Activated T-helper 1 cell treated with anti-CD3 and anti-CD28 coated beads, Interleukin-2, amount 50 U/mL, for 16 hours (primary cell): ENCODE measurements around the gene DAPK1.
"Not testable (repeated sequence)": the region's sequence is repeated elsewhere in the genome, so short reads cannot be mapped to it uniquely, and the experiment has no call there.

ENCODE experiments used
- DNase-seq, 2 donors: peaks; one replicate each; pipeline ENCODE4 v3.0.0-alpha.2; 2020; ENCODE audit warnings: low read depth in 1 of 2, low spot score in 1 of 2

The DAPK1 gene

GRCh38 chr9:87733273-87734052 is 235.8 kb downstream of the DAPK1 start:
- DNase-seq: no peak

GRCh38 chr9:87734106-87734505 is 236.4 kb downstream of the DAPK1 start:
- DNase-seq: no peak

GRCh38 chr9:87739546-87739945 is 241.9 kb downstream of the DAPK1 start:
- DNase-seq: no peak

- DNase-seq: no peak
These were observed 242.5 kb downstream of the DAPK1 start for GRCh38 chr9:87740209-87740608.

- no peak for DNase-seq
These were observed 243.7 kb downstream of the DAPK1 start for GRCh38 chr9:87741326-87741725.

- DNase-seq: no peak
These were observed 244.2 kb downstream of the DAPK1 start for GRCh38 chr9:87741891-87742290.

- no peak for DNase-seq
These were observed 245.3 kb downstream of the DAPK1 start for GRCh38 chr9:87742813-87743428.

GRCh38 chr9:87744247-87744646 is 246.6 kb downstream of the DAPK1 start:
- not testable (repeated sequence) for DNase-seq

GRCh38 chr9:87746186-87746585 is 248.5 kb downstream of the DAPK1 start:
- no peak for DNase-seq

GRCh38 chr9:87748881-87749280 is 251.2 kb downstream of the DAPK1 start:
- no peak for DNase-seq

- DNase-seq: no peak
These were observed 251.8 kb downstream of the DAPK1 start for GRCh38 chr9:87749335-87750035.

GRCh38 chr9:87750726-87751125 is 253.1 kb downstream of the DAPK1 start:
- no peak for DNase-seq

- no peak for DNase-seq
These were observed 253.8 kb downstream of the DAPK1 start for GRCh38 chr9:87751423-87751822.

- no peak for DNase-seq
These were observed 254.2 kb downstream of the DAPK1 start for GRCh38 chr9:87751868-87752267.

- DNase-seq: no peak
These were observed 255.6 kb downstream of the DAPK1 start for GRCh38 chr9:87753313-87753712.
